Activated T-helper 9 cell treated with anti-CD3 and anti-CD28 coated beads, Interleukin-2, amount 50 U/mL, for 16 hours (primary cell): ENCODE results near the gene RNF151.
"Not testable (repeated sequence)": the region's sequence is repeated elsewhere in the genome, so short reads cannot be mapped to it uniquely, and the experiment has no call there.

ENCODE experiments used
- DNase-seq: peaks from one replicate; pipeline ENCODE4 v3.0.0-alpha.2; 2020; ENCODE audit warnings: low read depth

The RNF151 gene

GRCh38 chr16:1960665-1961630 lies 5.7 kb upstream of the RNF151 start:
- DNase-seq, result no peak

GRCh38 chr16:1961651-1962067 lies 5.0 kb upstream of the RNF151 start:
- no peak for DNase-seq

- DNase-seq, result not testable (repeated sequence)
These were observed 4.2 kb upstream of the RNF151 start for GRCh38 chr16:1962161-1963153.

GRCh38 chr16:1963806-1964505 lies 2.7 kb upstream of the RNF151 start:
- no peak for DNase-seq

- DNase-seq, result peak; percentile 98
These were observed 1.9 kb upstream of the RNF151 start, which contains the start of gene RPS2 for GRCh38 chr16:1964506-1965395. TSS of gene RPS2 (minus strand) at chr16:1964826. CDS start at chr16:1964625, 201 bp downstream.

GRCh38 chr16:1965396-1966001 lies 1.2 kb upstream of the RNF151 start:
- DNase-seq, result no peak

GRCh38 chr16:1968146-1968953 lies 1.7 kb downstream of the RNF151 start:
- no peak for DNase-seq

GRCh38 chr16:1971796-1972489 lies 5.3 kb downstream of the RNF151 start, which contains the start of gene TBL3:
TSS of gene TBL3 (plus strand) at chr16:1972053. CDS start at chr16:1972165, 112 bp downstream.
- peak; percentile 95 for DNase-seq

GRCh38 chr16:1972490-1972877 lies 5.8 kb downstream of the RNF151 start:
- DNase-seq, result no peak

GRCh38 chr16:1973461-1974156 lies 7.0 kb downstream of the RNF151 start:
- no peak for DNase-seq

GRCh38 chr16:1974157-1975070 lies 7.8 kb downstream of the RNF151 start:
- DNase-seq, result no peak

- DNase-seq, result no peak
These were observed 9.0 kb downstream of the RNF151 start for GRCh38 chr16:1975432-1976215.

GRCh38 chr16:1976216-1976520 lies 9.5 kb downstream of the RNF151 start:
- DNase-seq, result no peak

GRCh38 chr16:1976951-1977874 lies 10.6 kb downstream of the RNF151 start:
- no peak for DNase-seq

GRCh38 chr16:1977875-1978268 lies 11.2 kb downstream of the RNF151 start:
- no peak for DNase-seq
